HG03520 (cell line): ENCODE measurements around the gene RANBP10.

Experiments used
- ATAC-seq: cut with Tn5 transposase; IDR thresholded peaks from one replicate; pipeline ENCODE4 v1.9.1; 2021; ENCODE audit warnings: mild to moderate bottlenecking, moderate library complexity; ENCODE audit not compliant: unreplicated experiment

RANBP10 gene

GRCh38 chr16:67679935-67680897 lies 126.1 kb downstream of the RANBP10 start:
- ATAC-seq = no peak

- no peak for ATAC-seq
These were observed 127.9 kb downstream of the RANBP10 start for GRCh38 chr16:67678354-67679023.

- no peak for ATAC-seq
These were observed 128.6 kb downstream of the RANBP10 start for GRCh38 chr16:67677712-67678111.

GRCh38 chr16:67676939-67677338 lies 129.4 kb downstream of the RANBP10 start:
- ATAC-seq = no peak

- ATAC-seq = no peak
These were observed 129.8 kb downstream of the RANBP10 start for GRCh38 chr16:67676516-67676915.

- no peak for ATAC-seq
These were observed 130.4 kb downstream of the RANBP10 start for GRCh38 chr16:67675999-67676398.

GRCh38 chr16:67675579-67675935 lies 130.8 kb downstream of the RANBP10 start:
- ATAC-seq = no peak

GRCh38 chr16:67674851-67675578 lies 131.3 kb downstream of the RANBP10 start:
- no peak for ATAC-seq

- no peak for ATAC-seq
These were observed 132.4 kb downstream of the RANBP10 start for GRCh38 chr16:67673712-67674580.
